Measurements from ENCODE around the gene RALGAPA1. TPM values are rescaled to one million over a fixed set of nuclear protein-coding genes. Genes with fewer than 3 reads are reported as not detected.

RALGAPA1 gene
- total and polyA plus RNA-seq, 2 experiments from 2014 or later: 21.9 to 27.3 TPM

GRCh38 chr14:35525695-35526094 is 283.4 kb downstream of the RALGAPA1 start:
- TF ChIP-seq ETS1 (IDR thresholded peaks at IDR 0.05) (no peak), NANOG (IDR thresholded peaks at IDR 0.05; ENCODE audit: borderline replicate concordance) (no peak), ZNF114 (CRISPR knock-in tag; IDR thresholded peaks at IDR 0.05) (no peak), POLR2AphosphoS5 (IDR thresholded peaks at IDR 0.05; ENCODE audit: low read depth) (no peak), CTCF (conservative IDR thresholded peaks at IDR 0.05; ENCODE audit: low read depth in 2 of 2) (no peak), EZH2phosphoT487 (IDR thresholded peaks at IDR 0.05; ENCODE audit: unreplicated experiment) (no peak), JUNB (IDR thresholded peaks at IDR 0.05; ENCODE audit: unreplicated experiment) (no peak), EZH2 (IDR thresholded peaks at IDR 0.05; ENCODE audit: low read depth, unreplicated experiment) (no peak), CREB1 (CRISPR knock-in tag; IDR thresholded peaks at IDR 0.05; ENCODE audit: low read depth) (no peak), ZNF462 (CRISPR knock-in tag; IDR thresholded peaks at IDR 0.05) (no peak), REST (IDR thresholded peaks at IDR 0.05; ENCODE audit: unreplicated experiment) (no peak)
- no peaks in the 10 kb centered on the region for H3K79me2 ChIP-seq (replicated peaks; ENCODE audit: insufficient read depth)
- H3F3A ChIP-seq (replicated peaks; ENCODE audit: low read depth): no peaks in the 10 kb centered on the region
- no peaks in the 10 kb centered on the region for H3K9me2 ChIP-seq (ENCODE audit: insufficient read depth)
- no peak overlapping the region for H3K4me3 ChIP-seq
- H3K27me3 ChIP-seq (ENCODE audit: insufficient read depth): peaks cover 21% of the 10 kb centered on the region
- Mint-ChIP-seq H3K27me3 (ENCODE audit: insufficient read depth, low read depth, poor library complexity) (no peaks in the 10 kb centered on the region), H3K4me1 (no peaks in the 10 kb centered on the region), H3K4me3 (no peak overlapping the region), H3K9me3 (no peaks in the 10 kb centered on the region; the same call in 2 of the 3 replicates), H3K36me3 (ENCODE audit: low read depth) (no peaks in the 10 kb centered on the region), H3K27ac (no peak overlapping the region)
- ATAC-seq: no peak
- H3K36me3 ChIP-seq (ENCODE audit: insufficient read depth): no peaks in the 10 kb centered on the region
- H3K27ac ChIP-seq (ENCODE audit: low read depth): no peak overlapping the region
- no peak overlapping the region for H2AFZ ChIP-seq
- DNase-seq (ENCODE audit: low spot score): no peak
- no peaks in the 10 kb centered on the region for H3K4me1 ChIP-seq (ENCODE audit: insufficient read depth)
- H4K20me1 ChIP-seq (replicated peaks; ENCODE audit: insufficient read depth): no peaks in the 10 kb centered on the region
- H3K4me2 ChIP-seq: no peak overlapping the region

All from GM23338 (cell line).